Measurements from ENCODE around the gene ERI3.

The ERI3 gene

DNA sequence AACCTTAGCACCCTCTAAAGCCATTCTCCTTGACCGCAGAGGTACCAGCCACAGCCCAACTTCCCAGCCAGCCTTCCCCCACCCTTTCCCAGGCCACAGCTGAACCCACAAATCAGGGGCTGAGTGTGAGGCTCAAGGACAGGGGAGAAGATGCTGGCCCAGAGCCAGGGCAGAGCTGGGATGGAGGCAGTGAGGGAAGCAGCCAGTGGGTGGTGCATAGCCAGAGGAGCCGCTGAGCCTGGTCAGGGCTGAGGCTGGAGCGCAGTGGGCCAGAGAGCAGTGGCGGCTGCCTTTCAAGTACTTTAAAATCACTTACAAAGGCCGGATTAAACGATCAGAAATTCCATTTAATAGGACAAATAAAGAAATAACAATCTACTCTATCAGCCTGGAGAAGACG, 105.5 kb downstream of the ERI3 start:
- DNase-seq (ENCODE audit: low read depth) = no peak
- no peak overlapping the region for H3K4me3 ChIP-seq (ENCODE audit: low read depth, low read length)
- TF ChIP-seq, protein P1, sequence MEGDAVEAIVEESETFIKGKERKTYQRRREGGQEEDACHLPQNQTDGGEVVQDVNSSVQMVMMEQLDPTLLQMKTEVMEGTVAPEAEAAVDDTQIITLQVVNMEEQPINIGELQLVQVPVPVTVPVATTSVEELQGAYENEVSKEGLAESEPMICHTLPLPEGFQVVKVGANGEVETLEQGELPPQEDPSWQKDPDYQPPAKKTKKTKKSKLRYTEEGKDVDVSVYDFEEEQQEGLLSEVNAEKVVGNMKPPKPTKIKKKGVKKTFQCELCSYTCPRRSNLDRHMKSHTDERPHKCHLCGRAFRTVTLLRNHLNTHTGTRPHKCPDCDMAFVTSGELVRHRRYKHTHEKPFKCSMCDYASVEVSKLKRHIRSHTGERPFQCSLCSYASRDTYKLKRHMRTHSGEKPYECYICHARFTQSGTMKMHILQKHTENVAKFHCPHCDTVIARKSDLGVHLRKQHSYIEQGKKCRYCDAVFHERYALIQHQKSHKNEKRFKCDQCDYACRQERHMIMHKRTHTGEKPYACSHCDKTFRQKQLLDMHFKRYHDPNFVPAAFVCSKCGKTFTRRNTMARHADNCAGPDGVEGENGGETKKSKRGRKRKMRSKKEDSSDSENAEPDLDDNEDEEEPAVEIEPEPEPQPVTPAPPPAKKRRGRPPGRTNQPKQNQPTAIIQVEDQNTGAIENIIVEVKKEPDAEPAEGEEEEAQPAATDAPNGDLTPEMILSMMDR (IDR thresholded peaks at IDR 0.05; ENCODE audit: control insufficient read depth, extremely low read depth, insufficient read depth) = no peak

DNA sequence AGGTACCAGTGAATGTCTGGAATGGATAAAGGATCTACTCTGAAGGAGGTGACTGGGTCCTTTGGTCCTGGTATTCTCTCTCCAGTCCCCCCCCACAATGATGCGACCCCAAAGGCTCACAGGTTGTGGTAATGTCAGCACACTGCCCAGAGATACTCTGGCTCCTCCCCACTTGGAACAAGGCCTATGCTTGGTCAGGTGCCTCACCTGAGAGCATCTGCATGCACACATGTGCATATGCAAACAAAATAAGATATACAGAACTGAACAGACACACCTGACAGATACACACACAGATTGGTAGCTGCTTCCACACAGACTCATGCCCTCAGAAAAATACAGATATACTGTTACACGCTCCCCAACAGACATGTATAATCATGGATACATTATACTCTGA, 108.3 kb downstream of the ERI3 start:
- peak; percentile 6 for DNase-seq (ENCODE audit: low read depth)
- TF ChIP-seq, protein P1 (IDR thresholded peaks at IDR 0.05; ENCODE audit: control insufficient read depth, extremely low read depth, insufficient read depth) = no peak
- H3K4me3 ChIP-seq (ENCODE audit: low read depth, low read length) = no peak overlapping the region

DNA sequence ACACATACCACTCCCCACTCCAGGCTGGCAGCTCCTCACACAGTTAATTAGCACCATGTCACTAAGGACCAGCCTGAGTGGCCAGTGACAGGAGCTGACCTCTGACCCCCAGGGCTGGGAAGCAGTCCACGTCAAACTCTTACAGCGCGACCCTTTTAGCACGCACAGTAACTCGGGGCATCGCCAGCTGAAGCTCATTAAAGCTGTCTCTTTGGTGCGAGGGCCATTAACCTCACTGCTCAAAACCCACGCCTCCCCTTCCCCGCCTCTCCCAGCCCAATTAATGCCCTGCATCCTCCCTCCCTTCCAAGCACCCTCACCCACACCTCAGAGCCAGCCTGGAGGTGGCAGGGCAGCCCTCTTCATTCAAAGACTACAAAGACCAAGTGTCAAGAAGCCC, 110.1 kb downstream of the ERI3 start:
- H3K4me3 ChIP-seq (ENCODE audit: low read depth, low read length) = no peak overlapping the region
- DNase-seq (ENCODE audit: low read depth) = no peak
- TF ChIP-seq, protein P1 (IDR thresholded peaks at IDR 0.05; ENCODE audit: control insufficient read depth, extremely low read depth, insufficient read depth) = no peak

DNA sequence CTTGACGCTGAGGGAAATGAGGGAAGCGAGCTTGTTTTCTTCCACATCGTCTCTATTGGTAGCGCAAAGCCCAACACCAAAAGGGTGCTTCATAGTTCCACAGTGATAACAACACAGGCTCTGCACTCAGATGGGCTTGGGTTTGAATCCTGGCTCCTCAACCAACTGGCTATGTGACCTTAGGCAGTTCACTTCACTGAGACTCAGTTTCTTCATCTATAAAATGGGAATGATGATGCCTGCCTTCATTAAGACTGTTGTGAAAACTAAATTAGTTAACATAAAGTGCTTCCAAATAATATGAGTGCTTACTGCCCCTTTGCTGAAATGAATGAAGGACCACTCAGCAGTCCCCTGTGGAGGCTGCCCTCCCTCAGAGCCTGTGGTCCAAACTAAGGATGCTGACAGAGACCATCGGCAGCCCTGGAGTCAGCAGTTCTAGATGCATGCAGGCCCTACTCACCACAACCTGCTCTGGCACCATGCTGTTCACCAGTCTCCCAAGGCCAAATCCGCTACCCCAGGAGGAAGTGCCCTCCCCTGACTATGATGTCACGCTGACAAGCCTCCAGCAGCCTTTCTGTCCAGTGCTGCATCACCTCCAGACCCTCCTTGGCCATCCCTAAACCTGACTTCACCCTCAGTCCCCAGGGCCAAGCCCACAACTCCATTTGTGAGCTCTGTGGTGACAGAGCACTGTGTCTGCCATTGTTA, 111.1 kb downstream of the ERI3 start:
- TF ChIP-seq, protein P1 (IDR thresholded peaks at IDR 0.05; ENCODE audit: control insufficient read depth, extremely low read depth, insufficient read depth) = no peak
- H3K4me3 ChIP-seq (ENCODE audit: low read depth, low read length) = no peak overlapping the region
- DNase-seq (ENCODE audit: low read depth) = no peak

DNA sequence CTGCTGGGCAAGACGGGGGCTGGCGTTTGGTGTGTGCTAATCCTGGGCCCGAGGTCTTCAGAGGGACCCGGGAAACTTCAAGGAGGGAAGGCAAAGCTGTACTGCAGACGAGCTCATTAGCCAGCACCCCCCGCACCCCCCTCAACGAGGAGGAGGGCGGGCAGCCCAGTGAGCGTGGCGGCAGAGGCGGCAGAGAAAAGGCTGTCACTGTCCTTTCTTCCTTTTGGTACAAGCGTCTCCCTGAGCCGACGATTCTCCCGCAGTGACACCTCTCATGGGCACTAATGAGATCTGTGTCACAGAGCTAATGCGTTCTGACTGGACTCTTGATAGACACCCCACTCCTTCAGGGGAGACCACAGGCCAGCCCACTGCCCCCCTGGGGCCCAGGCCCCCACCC, 112.3 kb downstream of the ERI3 start:
- TF ChIP-seq, protein P1 (IDR thresholded peaks at IDR 0.05; ENCODE audit: control insufficient read depth, extremely low read depth, insufficient read depth) = no peak
- H3K4me3 ChIP-seq (ENCODE audit: low read depth, low read length) = no peak overlapping the region

DNA sequence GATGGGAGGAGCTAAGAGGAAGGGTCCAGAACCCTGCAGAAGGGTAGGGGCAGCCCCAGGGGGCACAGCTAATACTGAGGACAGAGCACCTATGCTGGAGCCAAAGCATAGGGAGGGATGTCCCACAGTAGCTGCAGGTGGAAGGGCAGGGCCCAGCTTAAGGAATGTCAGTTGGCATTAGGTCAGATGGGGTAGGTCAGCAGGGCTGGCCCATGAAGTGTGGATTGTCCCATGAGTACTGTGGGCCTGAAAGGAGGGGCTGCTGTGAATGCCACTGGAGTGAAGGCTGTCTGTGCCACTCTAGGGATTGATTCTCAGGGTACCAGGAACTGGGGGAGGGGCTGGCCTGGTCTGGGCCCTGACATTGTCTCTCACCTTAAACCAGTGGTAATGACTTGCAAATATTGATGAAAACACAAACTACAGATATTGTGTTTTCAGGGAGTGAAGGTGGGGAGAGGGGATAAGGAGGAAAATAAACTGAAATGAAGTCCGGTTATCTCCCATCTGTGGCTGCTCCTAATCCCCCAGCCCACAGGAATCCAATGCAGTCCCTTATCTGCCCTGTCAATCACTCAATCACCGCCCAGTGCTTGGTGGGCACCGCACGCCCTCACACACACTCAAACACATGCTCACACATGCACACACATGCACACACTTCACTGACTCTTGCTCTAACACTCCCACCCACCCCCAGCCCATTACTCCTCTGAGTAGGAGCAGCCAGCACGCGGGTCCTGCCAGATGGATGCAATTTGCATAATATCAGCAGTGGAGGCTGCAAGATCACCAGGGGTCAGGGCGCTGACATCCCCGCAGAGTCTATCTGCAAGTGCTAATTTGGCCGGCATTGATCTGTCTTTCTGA, 114.0 kb downstream of the ERI3 start:
- no peak for DNase-seq (ENCODE audit: low read depth)
- H3K4me3 ChIP-seq (ENCODE audit: low read depth, low read length) = no peak overlapping the region

More for the DNA sequence above, 112.3 kb downstream of the ERI3 start:
- DNase-seq (ENCODE audit: low read depth) = no peak

More for the DNA sequence above, 114.0 kb downstream of the ERI3 start:
- TF ChIP-seq, protein P1 (IDR thresholded peaks at IDR 0.05; ENCODE audit: control insufficient read depth, extremely low read depth, insufficient read depth) = no peak

All from LNCaP clone FGC (cell line).